Subcutaneous abdominal adipose tissue (tissue), 5 donors: ENCODE results near the gene GDPD4.

ENCODE experiments used
- H3K27ac ChIP-seq: one replicate; pipeline ENCODE4 v1.7.0; 2013; ENCODE audit warnings: low read depth, mild to moderate bottlenecking, inconsistent platforms, low read length, moderate library complexity
- H3K27me3 ChIP-seq, 5 donors: one replicate each; pipeline ENCODE4 v1.7.0; 2013; ENCODE audit warnings: low read length in 5 of 5, inconsistent platforms in 1 of 5; ENCODE audit not compliant: control insufficient read depth in 5 of 5, insufficient read depth in 4 of 5
- H3K36me3 ChIP-seq, 5 donors: one replicate each; pipeline ENCODE4 v1.7.0; 2013; ENCODE audit warnings: low read length in 5 of 5; ENCODE audit not compliant: control insufficient read depth in 5 of 5, insufficient read depth in 5 of 5
- H3K4me1 ChIP-seq, 5 donors: one replicate each; pipeline ENCODE4 v1.7.0; 2013; ENCODE audit warnings: low read length in 5 of 5, mild to moderate bottlenecking in 3 of 5, moderate library complexity in 1 of 5; ENCODE audit not compliant: control insufficient read depth in 5 of 5, insufficient read depth in 5 of 5
- H3K4me3 ChIP-seq, 5 donors: one replicate each; pipeline ENCODE4 v1.7.0; 2013; ENCODE audit warnings: low read length in 5 of 5, low read depth in 1 of 5
- H3K9ac ChIP-seq, 5 donors: one replicate each; pipeline ENCODE4 v1.7.0; 2013; ENCODE audit warnings: low read length in 5 of 5, mild to moderate bottlenecking in 4 of 5, moderate library complexity in 3 of 5
- H3K9me3 ChIP-seq, 5 donors: one replicate each; pipeline ENCODE4 v1.7.0; 2013; ENCODE audit warnings: low read length in 5 of 5; ENCODE audit not compliant: control insufficient read depth in 5 of 5
- donor health status: healthy.
- donor health status: healthy.
- donor health status: healthy.
- donor health status: healthy.
- donor health status: healthy.

GDPD4 gene

DNA sequence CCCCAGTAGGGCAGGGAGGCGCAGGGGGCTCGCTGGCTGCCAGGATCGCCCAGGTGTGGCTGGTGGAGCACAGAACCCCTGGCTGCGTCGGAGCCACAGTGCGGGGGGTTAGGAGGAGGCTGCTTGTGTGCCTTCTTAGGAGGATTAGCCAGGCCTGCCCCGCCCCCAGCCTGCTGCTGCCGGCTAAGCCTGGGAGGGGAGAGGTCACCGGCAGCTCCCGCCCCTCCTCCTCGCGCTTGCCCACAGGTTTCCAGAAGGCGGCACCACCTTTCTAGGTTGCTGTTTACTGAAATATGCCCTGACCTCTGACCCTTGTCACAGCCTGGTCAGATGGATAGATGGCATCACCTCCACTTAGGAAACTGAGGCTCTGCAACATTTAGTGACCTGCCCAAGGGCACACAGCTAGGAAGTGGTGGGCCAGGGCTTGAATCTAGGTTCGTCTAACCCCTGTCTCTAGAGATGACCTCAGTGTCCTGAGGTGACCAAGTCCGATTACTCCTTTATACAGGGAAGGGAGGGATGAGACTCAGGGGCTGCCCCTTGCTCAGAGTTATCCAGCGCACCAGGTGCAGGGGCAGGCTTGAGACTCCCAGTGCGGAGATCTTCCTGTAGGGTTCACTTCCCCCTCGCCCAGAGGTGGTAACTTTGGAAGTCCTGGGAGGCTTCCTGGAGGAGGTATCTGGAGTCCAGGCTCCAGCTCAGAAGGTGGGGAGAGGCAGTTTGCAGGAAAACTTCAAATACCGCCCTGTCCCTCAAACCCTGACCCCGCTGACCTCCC, 129.4 kb downstream of the GDPD4 start:
- peak overlapping the region in 2 of 5 donors; percentile 33 to 38 for H3K9ac ChIP-seq
- no peaks in the 10 kb centered on the region for H3K36me3 ChIP-seq
- H3K4me1 ChIP-seq: peaks cover 0 to 63% (median 48%) of the 10 kb centered on the region in 5 donors
- no peaks in the 10 kb centered on the region for H3K9me3 ChIP-seq
- no peaks in the 10 kb centered on the region for H3K27me3 ChIP-seq
- peak overlapping the region in 2 of 5 donors; percentile 13 to 31 for H3K4me3 ChIP-seq
- H3K27ac ChIP-seq: no peak overlapping the region

DNA sequence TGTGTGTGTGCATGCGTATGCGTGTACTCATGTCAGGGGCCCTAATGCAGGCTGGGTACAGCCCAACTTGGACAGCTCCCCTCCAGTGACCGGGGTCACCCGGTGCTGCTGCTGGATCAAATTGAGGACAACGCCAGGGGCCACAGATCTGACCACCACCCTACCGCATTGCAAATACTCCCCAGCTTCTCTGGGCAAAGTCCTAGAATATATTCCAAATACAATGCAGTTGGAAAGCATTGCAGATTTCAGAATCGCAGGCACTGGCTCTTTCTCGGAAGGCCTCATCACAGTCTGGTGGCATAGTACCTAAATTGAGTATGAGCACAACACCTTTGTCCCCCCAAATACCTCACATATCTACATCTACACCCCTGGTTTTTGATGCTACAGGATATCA, 130.2 kb downstream of the GDPD4 start:
- Histone ChIP-seq H3K27ac (no peak overlapping the region), H3K9me3 (no peaks in the 10 kb centered on the region), H3K9ac (no peak overlapping the region), H3K4me3 (no peak overlapping the region), H3K4me1 (peaks cover 0 to 55% (median 44%) of the 10 kb centered on the region in 5 donors), H3K36me3 (no peaks in the 10 kb centered on the region), H3K27me3 (no peaks in the 10 kb centered on the region)

DNA sequence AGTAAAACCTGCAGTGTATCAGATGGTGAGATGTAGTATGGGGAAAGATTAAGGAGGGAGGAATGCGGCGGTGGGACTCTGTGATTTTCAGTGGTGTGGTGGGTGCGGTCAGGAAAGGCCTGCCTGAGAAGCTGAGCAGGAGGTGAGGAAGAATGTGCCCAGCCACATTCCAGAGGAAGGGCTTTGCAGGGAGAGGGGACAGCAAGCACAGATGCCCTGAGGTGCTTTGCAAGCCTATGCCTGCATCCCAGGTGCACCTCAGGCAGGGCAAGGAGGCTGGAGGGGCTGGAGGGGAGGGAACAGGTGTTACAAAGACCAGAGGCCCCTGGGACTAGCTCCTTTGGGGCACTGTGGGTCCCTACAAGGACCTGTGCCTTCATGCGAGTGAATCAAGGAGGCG, 131.4 kb downstream of the GDPD4 start:
- Histone ChIP-seq H3K9me3 (no peaks in the 10 kb centered on the region), H3K4me1 (peaks cover 0 to 44% (median 33%) of the 10 kb centered on the region in 5 donors), H3K27me3 (no peaks in the 10 kb centered on the region), H3K27ac (no peak overlapping the region), H3K9ac (no peak overlapping the region), H3K4me3 (no peak overlapping the region), H3K36me3 (no peaks in the 10 kb centered on the region)

DNA sequence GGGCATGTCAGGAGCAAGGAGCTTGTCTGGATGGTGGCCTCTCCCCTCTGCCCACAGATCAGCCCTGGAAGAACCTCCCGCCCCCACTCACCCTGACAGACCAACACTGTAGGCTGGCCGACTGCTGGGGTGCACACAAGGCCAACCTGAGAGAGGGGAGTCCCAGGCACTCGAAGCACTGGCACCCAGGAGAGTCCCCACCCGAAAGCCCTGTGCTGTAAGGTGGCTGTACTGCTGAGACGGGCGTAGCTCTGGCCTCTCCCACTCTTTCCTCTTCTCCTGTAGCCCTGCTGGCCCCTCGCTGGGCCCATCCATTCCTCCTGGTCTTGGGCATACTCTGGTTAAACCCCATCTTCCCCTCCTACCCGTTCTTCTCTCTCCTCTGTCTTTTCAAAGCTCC, 133.7 kb downstream of the GDPD4 start:
- peaks cover 0 to 22% (median 14%) of the 10 kb centered on the region in 5 donors for H3K4me1 ChIP-seq
- no peaks in the 10 kb centered on the region for H3K36me3 ChIP-seq
- no peaks in the 10 kb centered on the region for H3K9me3 ChIP-seq
- no peak overlapping the region for H3K4me3 ChIP-seq
- no peaks in the 10 kb centered on the region for H3K27me3 ChIP-seq
- no peak overlapping the region for H3K9ac ChIP-seq
- H3K27ac ChIP-seq: no peak overlapping the region

DNA sequence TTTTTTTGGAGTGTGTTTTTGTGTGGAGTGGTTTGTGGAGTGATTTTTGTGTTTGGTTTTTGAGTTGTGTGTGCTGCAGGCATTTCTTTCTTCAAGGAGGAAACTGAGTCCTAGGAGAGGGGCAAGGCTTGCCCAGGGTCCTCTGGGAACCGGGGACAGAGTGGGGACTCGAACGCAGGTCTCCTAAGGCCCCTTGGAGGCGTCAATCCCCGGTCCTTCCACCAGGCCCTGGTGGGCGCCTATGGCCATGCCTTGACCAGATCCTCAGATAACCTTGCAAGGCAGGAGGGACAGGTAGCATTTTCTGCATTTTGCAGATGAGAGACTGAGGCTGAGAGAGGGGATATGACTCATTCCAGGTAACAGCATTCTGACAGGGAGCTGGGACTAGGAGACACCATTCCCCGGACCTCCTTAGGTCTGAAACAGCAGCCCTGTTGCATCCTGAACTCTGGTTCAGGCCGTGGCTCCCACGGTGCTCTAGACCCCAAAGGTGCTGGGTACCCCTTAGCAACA, 134.3 kb downstream of the GDPD4 start:
- no peak overlapping the region for H3K9ac ChIP-seq
- H3K27me3 ChIP-seq: no peaks in the 10 kb centered on the region
- H3K4me1 ChIP-seq: peaks cover 0 to 15% (median 10%) of the 10 kb centered on the region in 5 donors
- H3K9me3 ChIP-seq: no peaks in the 10 kb centered on the region
- H3K27ac ChIP-seq: no peak overlapping the region
- no peaks in the 10 kb centered on the region for H3K36me3 ChIP-seq
- no peak overlapping the region for H3K4me3 ChIP-seq
